ENCODE results near the gene UTP11. TPM values are rescaled to one million over a fixed set of nuclear protein-coding genes. Genes with fewer than 3 reads are reported as not detected.

The UTP11 gene
- total RNA-seq, 2 experiments from 2014 or later = 83.5 to 89.2 TPM

DNA sequence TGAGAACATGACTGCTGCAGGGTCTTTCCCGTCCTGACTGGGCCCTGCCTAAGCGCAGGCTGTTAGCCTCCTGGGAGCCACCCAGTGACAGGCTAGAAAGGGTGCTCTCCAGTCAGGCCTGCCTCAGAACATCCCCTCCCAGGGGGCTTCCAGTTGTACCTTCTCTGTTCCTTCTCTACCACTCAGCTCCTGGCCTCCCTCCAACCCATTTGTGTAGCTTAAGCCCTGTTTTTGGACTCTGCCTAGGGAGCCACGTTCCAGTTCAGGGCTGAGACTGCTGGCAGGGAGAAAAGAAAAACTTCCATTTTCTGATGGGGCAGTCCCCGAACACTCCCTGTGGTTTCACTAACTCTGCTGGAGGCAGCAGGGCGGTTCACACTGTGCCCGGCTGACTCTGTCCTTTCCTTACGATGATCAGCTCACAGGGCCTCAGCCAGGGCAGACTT is 49.4 kb downstream of the UTP11 start:
- H3K27me3 Mint-ChIP-seq = peaks cover 18% of the 10 kb centered on the region
- H3K4me3 Mint-ChIP-seq = no peak overlapping the region
- H3K36me3 Mint-ChIP-seq = no peaks in the 10 kb centered on the region
- no peak for DNase-seq
- no peaks in the 10 kb centered on the region for H3K9me3 Mint-ChIP-seq
- no peak overlapping the region for H3K27ac Mint-ChIP-seq
- H3K4me1 Mint-ChIP-seq = peaks cover 4% of the 10 kb centered on the region

DNA sequence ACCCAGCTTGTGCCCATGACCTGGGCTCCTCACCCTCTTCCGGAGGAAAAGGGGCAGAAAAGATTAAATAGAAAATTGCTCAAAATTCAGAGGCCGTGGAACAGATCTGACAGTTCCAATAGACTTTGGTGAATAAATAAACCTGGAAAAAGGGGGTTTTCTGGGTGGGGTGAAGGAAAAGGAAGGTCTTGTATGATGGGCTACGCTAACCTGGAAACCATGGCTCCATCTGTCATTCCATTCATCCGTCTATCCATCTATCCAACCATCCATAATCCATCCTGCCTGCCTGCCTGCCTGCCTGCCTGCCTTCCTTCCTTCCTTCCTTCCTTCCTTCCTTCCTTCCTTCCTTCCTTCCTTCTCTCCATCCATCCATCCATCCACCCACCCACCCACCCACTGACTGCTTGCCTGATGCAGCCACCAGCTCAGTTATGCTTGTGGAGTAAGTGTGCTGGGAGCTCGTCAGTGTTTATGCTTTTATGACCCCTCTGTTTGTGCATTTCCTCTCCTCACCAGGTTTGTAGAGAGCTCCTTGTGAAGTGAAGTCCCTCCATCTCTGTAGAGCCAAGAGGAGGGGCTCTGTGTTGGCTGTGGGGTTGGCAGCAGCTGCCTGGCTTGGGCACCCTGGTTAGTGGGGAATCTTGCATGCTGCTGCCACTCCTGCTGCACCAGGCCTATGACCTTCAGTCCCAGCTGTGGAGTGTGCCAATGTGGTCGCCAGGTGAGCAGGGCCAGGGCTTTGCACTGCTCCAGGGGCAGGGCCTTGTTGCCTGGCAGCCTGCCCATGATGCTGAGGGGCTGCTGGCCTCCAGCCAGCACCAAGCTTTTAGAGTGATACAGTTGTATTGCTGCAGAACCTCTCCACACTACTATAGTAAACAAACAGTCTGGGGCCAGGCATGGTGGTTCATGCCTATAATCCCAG is 50.1 kb downstream of the UTP11 start:
- no peaks in the 10 kb centered on the region for H3K9me3 Mint-ChIP-seq
- no peak for DNase-seq
- H3K36me3 Mint-ChIP-seq = no peaks in the 10 kb centered on the region
- H3K4me3 Mint-ChIP-seq = no peak overlapping the region
- peaks cover 4% of the 10 kb centered on the region for H3K4me1 Mint-ChIP-seq
- no peak overlapping the region for H3K27ac Mint-ChIP-seq
- H3K27me3 Mint-ChIP-seq = peaks cover 22% of the 10 kb centered on the region

DNA sequence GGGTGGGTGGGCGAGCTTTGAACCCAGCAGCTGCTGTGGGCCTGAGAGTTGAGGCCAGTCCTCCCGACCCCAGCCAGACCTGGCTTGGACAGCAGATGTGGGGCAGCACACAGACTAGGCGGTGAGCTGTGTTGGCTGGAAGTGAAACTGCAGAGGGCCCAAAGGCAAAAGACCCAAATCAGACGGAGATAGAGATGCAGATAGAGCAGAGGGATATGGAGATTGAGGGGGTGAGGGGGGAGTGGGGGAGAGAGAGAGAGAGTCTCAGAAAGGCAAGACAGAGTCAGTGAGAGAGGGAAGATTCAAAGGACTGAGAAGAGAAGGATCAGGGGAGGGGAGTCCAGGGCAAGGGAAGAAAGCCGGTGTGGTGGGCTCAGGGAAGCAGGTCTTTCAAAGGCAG is 51.1 kb downstream of the UTP11 start:
- Mint-ChIP-seq H3K27ac (no peak overlapping the region), H3K36me3 (no peaks in the 10 kb centered on the region), H3K4me3 (no peak overlapping the region), H3K4me1 (peaks cover 4% of the 10 kb centered on the region), H3K27me3 (peaks cover 28% of the 10 kb centered on the region), H3K9me3 (no peaks in the 10 kb centered on the region)
- DNase-seq = no peak

DNA sequence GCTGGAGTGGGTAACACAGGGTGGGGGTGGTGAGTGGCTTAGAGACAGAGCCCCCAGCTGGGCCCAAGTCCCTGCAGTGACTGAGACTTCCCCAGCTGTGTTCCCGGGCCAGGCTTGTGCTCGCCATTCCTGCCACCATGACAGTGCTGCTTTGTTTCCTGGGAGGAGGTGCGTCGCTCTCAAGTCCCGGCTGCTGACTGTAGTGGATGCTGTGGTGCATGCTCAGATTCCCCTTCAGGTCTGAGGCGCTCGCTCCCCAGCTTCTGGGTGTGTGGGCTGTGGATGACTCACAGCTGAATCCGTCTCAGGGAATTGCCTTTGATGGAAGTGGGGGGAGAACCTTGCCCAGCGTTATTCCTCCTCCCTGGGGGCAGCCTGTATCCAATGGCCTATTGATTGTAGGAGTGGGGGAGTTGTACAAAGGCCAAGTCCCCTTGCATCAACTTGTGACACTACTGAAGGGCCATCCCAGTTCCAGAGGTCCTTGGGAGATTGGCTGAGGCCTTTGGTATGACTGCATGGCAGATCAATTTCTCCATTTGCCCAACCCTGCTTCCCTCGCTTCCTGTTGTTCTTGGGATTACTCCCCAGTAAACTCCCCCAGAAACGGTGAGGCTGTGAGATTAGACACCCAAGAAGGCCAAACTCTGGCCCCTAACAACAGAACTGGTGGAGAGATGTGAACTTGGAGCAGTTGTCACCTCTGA is 51.8 kb downstream of the UTP11 start:
- no peak for DNase-seq
- H3K27me3 Mint-ChIP-seq = peaks cover 30% of the 10 kb centered on the region
- H3K4me3 Mint-ChIP-seq = no peak overlapping the region
- H3K9me3 Mint-ChIP-seq = no peaks in the 10 kb centered on the region
- H3K36me3 Mint-ChIP-seq = no peaks in the 10 kb centered on the region
- no peak overlapping the region for H3K27ac Mint-ChIP-seq
- peaks cover 4% of the 10 kb centered on the region for H3K4me1 Mint-ChIP-seq

DNA sequence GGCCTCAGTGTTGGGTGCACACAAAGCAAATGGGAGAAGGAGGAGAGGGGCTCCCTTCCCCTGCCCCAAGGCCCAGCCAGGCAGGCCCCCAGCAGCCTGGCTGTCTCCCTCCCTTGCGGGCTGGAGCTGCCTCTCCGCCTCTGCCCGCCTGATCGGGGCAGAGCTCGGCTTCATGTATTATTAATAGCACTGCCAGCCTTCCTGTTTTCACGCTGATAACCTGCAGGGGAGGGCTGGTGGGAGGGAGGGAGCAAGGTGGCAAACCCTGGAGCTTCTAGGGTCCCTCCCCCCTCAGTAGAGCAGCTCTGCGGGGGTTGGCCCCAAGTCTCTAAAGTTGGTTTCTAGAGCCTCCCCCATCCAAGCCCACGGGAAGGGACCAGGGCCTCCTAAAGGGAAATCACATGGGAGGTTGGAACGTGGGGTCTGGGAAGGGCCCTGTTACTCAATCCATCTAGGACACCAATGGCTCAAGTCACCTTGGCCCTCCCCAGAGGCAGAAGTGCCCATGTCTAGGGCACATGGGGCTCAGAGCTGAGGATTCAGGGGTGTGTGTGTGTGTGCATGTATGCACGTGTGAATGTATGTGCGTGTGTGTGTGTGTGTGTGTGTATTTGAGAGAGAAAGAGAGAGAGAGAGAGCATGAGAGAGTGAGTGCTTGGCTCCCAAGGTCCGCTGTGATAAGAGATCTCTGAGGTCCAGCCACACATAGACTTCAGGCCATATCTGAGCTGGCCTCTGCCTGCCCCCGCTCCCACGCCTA is 55.9 kb downstream of the UTP11 start:
- DNase-seq = no peak
- H3K4me1 Mint-ChIP-seq = no peaks in the 10 kb centered on the region
- no peaks in the 10 kb centered on the region for H3K9me3 Mint-ChIP-seq
- H3K36me3 Mint-ChIP-seq = no peaks in the 10 kb centered on the region
- no peak overlapping the region for H3K4me3 Mint-ChIP-seq
- H3K27me3 Mint-ChIP-seq = peaks cover 47% of the 10 kb centered on the region
- H3K27ac Mint-ChIP-seq = no peak overlapping the region

DNA sequence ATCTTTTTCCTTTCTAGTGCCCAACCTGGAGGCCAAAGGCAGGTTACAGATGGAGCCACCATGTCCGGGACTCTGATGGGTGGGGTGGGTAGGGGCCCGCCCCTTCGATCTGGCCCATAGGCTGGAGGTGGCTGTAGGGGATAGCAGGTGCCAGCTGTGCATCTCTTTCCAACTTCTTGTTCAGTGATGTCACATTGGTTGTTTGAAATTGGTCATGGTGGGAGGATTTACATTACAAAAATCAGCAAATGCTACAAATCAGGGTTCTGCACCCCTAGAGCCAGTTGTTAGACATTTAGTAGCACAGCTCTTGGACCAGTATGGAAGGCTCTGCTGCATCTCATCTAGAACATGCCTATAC is 56.4 kb downstream of the UTP11 start:
- no peak for DNase-seq
- Mint-ChIP-seq H3K4me1 (no peaks in the 10 kb centered on the region), H3K27me3 (peaks cover 47% of the 10 kb centered on the region), H3K27ac (no peak overlapping the region), H3K4me3 (no peak overlapping the region), H3K9me3 (no peaks in the 10 kb centered on the region), H3K36me3 (no peaks in the 10 kb centered on the region)

DNA sequence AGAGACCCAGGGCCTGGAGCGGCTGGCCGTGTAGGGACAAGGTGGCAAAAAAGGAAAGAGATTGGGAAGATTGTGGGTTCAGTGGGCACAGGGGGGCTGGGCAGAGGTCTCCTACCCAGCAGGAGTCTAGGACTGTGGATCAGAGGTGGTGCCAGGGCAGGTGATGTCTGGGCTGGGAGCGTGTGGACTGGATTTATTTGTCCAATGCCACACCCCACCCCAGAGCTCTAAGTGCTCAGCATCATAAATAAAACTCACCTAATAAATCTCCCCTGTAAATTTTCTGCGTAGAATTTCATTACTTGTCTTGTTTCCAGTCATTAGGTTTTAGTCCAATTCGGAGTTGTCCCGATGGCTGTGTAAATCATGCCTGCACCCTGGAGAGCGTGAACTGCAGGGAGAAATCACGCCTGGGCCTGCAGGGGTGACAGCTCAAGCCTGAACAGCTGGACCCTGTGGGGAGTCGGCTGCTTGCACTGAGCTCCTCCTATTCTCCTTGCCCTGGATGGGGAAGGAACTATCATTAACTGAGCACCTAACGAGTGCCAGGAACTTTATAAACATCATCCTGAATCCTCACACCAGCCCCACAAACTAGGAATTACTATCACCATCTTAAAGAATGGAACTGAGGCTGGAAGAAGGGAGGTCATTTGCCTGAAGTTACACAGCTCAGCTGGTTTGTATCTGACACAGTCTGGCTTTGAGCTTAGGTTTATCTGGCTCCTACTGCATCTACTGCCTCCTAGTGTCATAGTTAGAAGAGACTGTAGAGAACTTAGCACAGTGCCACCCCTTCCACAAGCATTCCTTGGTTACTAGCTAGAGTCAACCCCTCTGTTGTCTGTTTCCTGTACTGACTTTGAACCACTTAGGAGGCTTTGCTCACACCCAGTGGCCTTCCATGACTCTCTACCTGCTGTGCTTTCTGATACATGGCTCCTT is 59.0 kb downstream of the UTP11 start:
- Mint-ChIP-seq H3K36me3 (no peaks in the 10 kb centered on the region), H3K4me1 (no peaks in the 10 kb centered on the region), H3K27ac (no peak overlapping the region), H3K4me3 (no peak overlapping the region), H3K27me3 (peaks cover 52% of the 10 kb centered on the region), H3K9me3 (no peaks in the 10 kb centered on the region)
- no peak for DNase-seq

DNA sequence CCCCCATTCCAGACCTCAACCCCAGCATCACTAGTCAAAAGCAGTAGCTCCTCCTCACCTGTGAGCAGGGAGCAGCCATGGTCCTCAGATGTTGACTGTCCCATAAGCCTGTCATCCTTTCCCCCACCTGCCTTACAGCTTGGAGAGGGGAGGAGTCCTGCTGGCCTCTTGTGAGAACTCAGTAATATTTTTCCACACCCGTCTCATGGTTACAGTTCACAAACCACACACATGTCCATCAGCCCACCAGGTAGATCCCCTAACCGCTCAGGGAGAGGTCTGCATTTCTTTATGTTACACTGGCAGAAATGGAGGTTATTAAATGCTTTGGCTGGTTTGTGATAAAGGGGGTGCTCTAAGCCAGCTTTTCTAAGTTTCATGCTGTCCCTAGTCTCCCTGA is 60.3 kb downstream of the UTP11 start:
- H3K27ac Mint-ChIP-seq = no peak overlapping the region
- H3K36me3 Mint-ChIP-seq = no peaks in the 10 kb centered on the region
- H3K4me3 Mint-ChIP-seq = no peak overlapping the region
- no peaks in the 10 kb centered on the region for H3K9me3 Mint-ChIP-seq
- H3K27me3 Mint-ChIP-seq = peaks cover 46% of the 10 kb centered on the region
- H3K4me1 Mint-ChIP-seq = no peaks in the 10 kb centered on the region
- DNase-seq = no peak

DNA sequence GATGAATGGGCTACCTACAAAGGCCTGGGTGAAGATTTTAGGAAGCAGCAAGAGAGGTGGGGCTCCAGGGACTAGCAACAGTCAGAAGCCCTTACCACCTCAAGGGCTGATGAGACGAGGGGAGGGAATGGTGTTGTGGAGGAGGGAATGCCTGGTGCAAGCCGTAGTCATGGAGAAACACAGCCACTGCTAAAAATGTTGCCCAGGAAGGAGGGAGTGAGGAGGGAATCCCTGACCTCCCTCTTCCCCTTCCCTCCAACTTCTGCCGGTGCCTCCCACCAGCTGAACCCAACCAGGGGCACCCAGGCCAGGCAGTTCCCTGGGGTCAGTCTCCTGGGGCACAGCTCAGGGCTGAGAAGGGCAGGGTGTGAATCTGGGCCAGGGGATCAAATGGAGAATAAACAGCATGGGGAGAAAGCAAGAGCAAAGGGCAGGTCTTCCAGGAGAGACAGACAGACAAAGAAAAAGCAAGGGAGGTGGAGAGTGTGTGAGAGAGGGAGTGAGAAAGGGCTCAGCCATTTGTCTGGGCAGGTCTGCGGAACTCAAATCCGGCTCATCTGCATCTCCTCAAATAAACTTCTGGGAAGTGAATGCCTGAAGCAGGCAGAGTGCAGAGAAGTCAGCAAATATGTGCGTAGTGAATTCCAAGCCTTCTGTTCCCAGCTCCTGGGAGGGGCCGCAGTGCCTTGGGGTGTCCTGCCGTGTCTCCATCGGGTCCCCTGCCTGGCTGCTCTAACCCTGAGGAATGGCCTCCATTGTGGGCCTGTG is 61.2 kb downstream of the UTP11 start:
- H3K9me3 Mint-ChIP-seq = no peaks in the 10 kb centered on the region
- H3K27ac Mint-ChIP-seq = no peak overlapping the region
- H3K36me3 Mint-ChIP-seq = no peaks in the 10 kb centered on the region
- H3K27me3 Mint-ChIP-seq = peaks cover 41% of the 10 kb centered on the region
- no peaks in the 10 kb centered on the region for H3K4me1 Mint-ChIP-seq
- DNase-seq = no peak
- no peak overlapping the region for H3K4me3 Mint-ChIP-seq

DNA sequence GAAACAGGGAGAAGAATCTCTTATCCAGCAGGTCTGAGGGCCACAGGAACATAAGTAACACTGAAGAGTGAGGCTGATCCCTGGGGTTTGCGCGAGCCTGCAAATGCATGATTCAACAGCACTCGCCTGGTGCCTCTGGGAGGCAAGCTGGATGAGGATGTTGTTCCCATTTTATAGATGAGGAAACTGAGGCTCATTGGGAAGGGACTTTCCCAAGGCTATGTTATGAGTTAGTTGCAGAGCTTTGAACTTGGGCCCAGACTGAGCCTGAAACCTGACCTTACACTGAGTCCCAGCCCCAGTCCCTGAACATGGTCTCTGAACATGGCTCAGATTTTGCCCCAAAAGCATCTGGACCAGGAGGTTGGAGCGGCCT is 61.8 kb downstream of the UTP11 start:
- DNase-seq = no peak
- H3K27me3 Mint-ChIP-seq = peaks cover 42% of the 10 kb centered on the region
- H3K9me3 Mint-ChIP-seq = no peaks in the 10 kb centered on the region
- H3K4me1 Mint-ChIP-seq = no peaks in the 10 kb centered on the region
- H3K4me3 Mint-ChIP-seq = no peak overlapping the region
- no peaks in the 10 kb centered on the region for H3K36me3 Mint-ChIP-seq
- H3K27ac Mint-ChIP-seq = no peak overlapping the region

Other genes starting within 250 kb of the UTP11 start
- gene EPHA10, start 247.6 kb upstream of the UTP11 start, total RNA-seq = not detected
- 1 to 10 TPM; 1.5 TPM for gene MANEAL, start 218.9 kb upstream of the UTP11 start, total RNA-seq
- 10 to 100 TPM; 26.1 to 27.7 TPM for gene C1orf122, start 204.9 kb upstream of the UTP11 start, total RNA-seq
- gene YRDC, start 204.5 kb upstream of the UTP11 start, total RNA-seq = 10 to 100 TPM; 58.3 to 62.0 TPM
- gene MTF1, start 153.1 kb upstream of the UTP11 start, total RNA-seq = 10 to 100 TPM; 31.2 to 31.4 TPM
- 10 to 100 TPM; 26.6 to 27.7 TPM for gene INPP5B, start 65.7 kb upstream of the UTP11 start, total RNA-seq
- gene SF3A3, start 22.7 kb upstream of the UTP11 start, total RNA-seq = 100 to 1,000 TPM; 121 to 125 TPM
- gene FHL3, start 7.2 kb upstream of the UTP11 start, total RNA-seq = 10 to 100 TPM; 26.5 to 27.7 TPM
- gene POU3F1, start 34.1 kb downstream of the UTP11 start, total RNA-seq = under 1 TPM in 1 of 2 experiments, not detected in 1; 0.10 TPM

All from activated naive CD8-positive, alpha-beta T cell treated with anti-CD3 and anti-CD28 coated beads for 36 hours (primary cell).